Esophagus muscularis mucosa (tissue), 3 donors: ENCODE data around the gene HOMER2.

Source experiments
- POLR2A ChIP-seq: fragments of 450-650 bp; IDR thresholded peaks from one replicate; pipeline ENCODE4 v1.6.1; 2017; ENCODE audit warnings: antibody characterized with exemption, moderate library complexity, mild to moderate bottlenecking, low read depth
- TF ChIP-seq, protein P1 (sequence below), 3 experiments: fragments of 200-600 bp in 2 of 3; fragments of 450-650 bp in 1 of 3; sonication (generic) in 2 of 3; IDR thresholded peaks; one replicate each; pipeline ENCODE4 v1.5.1; 2017 to 2019; ENCODE audit warnings: antibody characterized with exemption in 3 of 3, mild to moderate bottlenecking in 2 of 3, moderate library complexity in 1 of 3

DNA sequence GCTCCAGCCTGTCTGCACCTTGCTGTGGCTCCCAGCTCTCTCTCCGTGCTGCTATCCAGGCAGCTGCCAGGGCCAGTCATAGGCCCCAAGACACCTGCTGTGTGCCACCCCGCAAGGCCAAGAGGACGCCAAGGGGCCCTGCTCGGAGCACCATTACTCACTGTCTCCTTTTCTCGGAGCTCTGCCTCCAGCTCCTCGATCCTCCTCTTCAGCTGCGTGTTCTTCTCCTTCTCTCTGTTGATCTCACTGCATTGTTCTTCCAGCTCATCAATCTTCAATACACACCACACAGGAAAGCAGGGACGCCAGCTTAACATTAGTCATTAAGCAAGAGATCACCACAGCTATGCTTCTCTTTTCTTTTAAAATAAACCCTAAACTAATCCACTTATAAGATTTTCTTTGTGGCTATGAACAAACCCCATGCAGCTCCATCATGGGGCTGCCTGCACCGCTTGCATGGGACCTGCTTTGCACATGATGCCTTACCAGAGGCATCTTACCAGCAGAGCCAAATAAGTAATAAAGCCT lies 100.5 kb downstream of the HOMER2 start:
- TF ChIP-seq, protein P1, sequence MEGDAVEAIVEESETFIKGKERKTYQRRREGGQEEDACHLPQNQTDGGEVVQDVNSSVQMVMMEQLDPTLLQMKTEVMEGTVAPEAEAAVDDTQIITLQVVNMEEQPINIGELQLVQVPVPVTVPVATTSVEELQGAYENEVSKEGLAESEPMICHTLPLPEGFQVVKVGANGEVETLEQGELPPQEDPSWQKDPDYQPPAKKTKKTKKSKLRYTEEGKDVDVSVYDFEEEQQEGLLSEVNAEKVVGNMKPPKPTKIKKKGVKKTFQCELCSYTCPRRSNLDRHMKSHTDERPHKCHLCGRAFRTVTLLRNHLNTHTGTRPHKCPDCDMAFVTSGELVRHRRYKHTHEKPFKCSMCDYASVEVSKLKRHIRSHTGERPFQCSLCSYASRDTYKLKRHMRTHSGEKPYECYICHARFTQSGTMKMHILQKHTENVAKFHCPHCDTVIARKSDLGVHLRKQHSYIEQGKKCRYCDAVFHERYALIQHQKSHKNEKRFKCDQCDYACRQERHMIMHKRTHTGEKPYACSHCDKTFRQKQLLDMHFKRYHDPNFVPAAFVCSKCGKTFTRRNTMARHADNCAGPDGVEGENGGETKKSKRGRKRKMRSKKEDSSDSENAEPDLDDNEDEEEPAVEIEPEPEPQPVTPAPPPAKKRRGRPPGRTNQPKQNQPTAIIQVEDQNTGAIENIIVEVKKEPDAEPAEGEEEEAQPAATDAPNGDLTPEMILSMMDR (IDR thresholded peaks at IDR 0.05), result no peak
- no peak for TF ChIP-seq POLR2A
